ENCODE measurements around the gene F12.

DNA sequence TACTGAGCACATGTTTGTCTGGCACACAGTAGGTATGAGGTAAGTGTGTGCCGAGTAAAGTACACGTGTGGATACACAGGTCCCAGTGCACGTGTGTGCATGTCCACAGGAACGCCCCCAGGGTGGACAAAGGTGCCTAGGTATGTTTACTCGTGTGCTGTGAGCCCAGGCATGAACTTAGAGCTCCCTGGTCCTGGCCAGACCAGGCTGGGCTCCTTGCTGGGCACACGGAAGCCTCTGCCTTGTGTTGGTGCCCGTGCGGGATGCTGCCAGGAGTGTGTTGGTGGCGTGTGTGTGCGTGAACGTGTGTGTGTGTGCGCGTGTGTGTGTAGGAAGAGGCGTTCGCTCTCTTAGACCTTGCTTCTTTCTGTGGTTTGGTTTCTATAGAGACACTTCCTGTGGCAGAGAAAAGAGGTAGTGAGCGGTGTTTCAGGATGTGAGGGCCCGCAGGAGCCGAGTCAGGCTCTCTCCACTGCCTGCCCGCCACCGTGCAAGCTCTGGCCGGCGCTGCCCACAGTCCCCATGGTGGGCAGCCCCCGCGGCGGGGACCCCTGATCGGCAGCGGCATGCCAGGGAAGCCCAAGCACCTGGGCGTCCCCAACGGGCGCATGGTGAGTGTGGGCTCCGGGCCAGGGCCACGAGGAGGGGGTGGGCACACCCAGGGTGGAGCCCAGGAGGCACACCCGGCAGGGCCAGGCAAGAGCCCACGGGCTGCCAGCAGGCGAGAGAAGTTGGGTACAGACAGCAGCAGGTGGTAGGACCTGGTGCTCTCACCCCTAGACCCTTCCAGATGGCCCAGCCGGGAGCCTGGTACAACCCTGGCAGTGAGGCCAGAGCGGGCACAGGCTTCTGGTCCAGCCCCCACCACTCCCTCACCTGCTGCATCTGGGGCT, 51.7 kb downstream of the F12 start, which contains the start of gene RGS14:
- TF ChIP-seq, protein P1, sequence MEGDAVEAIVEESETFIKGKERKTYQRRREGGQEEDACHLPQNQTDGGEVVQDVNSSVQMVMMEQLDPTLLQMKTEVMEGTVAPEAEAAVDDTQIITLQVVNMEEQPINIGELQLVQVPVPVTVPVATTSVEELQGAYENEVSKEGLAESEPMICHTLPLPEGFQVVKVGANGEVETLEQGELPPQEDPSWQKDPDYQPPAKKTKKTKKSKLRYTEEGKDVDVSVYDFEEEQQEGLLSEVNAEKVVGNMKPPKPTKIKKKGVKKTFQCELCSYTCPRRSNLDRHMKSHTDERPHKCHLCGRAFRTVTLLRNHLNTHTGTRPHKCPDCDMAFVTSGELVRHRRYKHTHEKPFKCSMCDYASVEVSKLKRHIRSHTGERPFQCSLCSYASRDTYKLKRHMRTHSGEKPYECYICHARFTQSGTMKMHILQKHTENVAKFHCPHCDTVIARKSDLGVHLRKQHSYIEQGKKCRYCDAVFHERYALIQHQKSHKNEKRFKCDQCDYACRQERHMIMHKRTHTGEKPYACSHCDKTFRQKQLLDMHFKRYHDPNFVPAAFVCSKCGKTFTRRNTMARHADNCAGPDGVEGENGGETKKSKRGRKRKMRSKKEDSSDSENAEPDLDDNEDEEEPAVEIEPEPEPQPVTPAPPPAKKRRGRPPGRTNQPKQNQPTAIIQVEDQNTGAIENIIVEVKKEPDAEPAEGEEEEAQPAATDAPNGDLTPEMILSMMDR (conservative IDR thresholded peaks at IDR 0.05 in 1 of 2, IDR thresholded peaks at IDR 0.05 in 1 of 2; ENCODE audit: low read depth in 1 of 2, low read length in 2 of 2): no peak
- no peak for TF ChIP-seq EZH2 (IDR thresholded peaks at IDR 0.05; ENCODE audit: low read length, missing control alignments)

All from fibroblast of lung (primary cell).